ENCODE measurements around the gene ARF6. TPM values are rescaled to one million over a fixed set of nuclear protein-coding genes. Genes with fewer than 3 reads are reported as not detected.

Gene ARF6
- total RNA-seq, 4 donors from 2014 or later, result 20.7 to 40.0 (median 30.8) TPM

DNA sequence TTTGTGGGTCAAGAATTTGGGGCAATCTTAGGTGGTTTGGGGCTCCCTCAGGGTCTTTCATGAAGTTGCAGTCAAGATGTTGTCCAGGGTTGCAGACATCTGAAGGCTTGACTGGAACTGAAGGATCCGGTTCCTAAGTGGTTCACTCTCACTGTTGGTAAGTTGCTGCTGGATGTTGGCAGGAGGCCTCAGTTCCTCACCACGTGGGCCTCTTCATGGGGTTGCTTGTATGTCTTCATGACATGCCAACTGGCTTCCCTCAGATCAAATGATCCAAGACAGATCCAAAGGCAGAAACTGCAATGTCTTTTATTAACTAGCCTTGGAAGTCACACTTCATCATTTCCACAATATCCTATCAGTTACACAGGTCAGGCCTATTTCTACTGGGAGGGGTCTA, 49.2 kb downstream of the ARF6 start:
- in situ Hi-C loops (cut with MboI; ENCODE audit: low sequenced_read_pairs in 4 of 4), result no loop called here
- ATAC-seq, result peak in 1 of 2 donors; percentile 12
- no peak overlapping the region for H3K27ac ChIP-seq

DNA sequence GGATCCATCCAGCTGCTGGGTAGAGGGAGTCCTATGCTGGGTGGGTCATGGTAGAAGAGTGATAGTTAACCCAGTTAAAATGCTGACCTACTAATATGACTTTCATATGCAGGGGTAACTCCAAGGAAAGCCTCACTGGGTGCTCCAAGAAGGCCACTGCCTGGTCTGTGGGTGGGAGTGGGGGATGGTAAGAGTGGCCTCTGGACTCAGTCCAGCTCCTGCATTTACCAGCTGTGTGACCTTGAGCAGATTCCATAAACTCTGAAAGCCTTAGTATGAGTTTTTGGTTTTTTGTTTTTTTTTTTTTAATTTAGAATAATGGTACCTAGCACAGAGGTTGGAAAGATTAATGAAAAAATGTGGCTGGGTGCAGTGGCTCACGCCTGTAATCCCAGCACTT, 51.6 kb downstream of the ARF6 start:
- intact Hi-C loops (cut with DNase I; ENCODE audit: low total_unique reads), result no loop called here
- Histone ChIP-seq H3K36me3 (no peaks in the 10 kb centered on the region), H3K4me1 (peaks cover 0 to 6% of the 10 kb centered on the region in 2 donors), H3K9me3 (no peaks in the 10 kb centered on the region), H3K27me3 (no peaks in the 10 kb centered on the region), H3K4me3 (no peak overlapping the region), H3K27ac (no peak overlapping the region)
- in situ Hi-C loops (cut with MboI; ENCODE audit: low sequenced_read_pairs in 4 of 4), result no loop called here
- ATAC-seq (no peak), DNase-seq (no peak)
- TF ChIP-seq, protein P1, sequence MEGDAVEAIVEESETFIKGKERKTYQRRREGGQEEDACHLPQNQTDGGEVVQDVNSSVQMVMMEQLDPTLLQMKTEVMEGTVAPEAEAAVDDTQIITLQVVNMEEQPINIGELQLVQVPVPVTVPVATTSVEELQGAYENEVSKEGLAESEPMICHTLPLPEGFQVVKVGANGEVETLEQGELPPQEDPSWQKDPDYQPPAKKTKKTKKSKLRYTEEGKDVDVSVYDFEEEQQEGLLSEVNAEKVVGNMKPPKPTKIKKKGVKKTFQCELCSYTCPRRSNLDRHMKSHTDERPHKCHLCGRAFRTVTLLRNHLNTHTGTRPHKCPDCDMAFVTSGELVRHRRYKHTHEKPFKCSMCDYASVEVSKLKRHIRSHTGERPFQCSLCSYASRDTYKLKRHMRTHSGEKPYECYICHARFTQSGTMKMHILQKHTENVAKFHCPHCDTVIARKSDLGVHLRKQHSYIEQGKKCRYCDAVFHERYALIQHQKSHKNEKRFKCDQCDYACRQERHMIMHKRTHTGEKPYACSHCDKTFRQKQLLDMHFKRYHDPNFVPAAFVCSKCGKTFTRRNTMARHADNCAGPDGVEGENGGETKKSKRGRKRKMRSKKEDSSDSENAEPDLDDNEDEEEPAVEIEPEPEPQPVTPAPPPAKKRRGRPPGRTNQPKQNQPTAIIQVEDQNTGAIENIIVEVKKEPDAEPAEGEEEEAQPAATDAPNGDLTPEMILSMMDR (IDR thresholded peaks at IDR 0.05 in 4 of 5, conservative IDR thresholded peaks at IDR 0.05 in 1 of 5), result no peak
- TF ChIP-seq POLR2A (IDR thresholded peaks at IDR 0.05), result no peak

More for the DNA sequence above, 49.2 kb downstream of the ARF6 start:
- Histone ChIP-seq H3K27me3 (no peaks in the 10 kb centered on the region), H3K36me3 (no peaks in the 10 kb centered on the region), H3K4me3 (no peak overlapping the region), H3K4me1 (peaks cover 0 to 5% of the 10 kb centered on the region in 2 donors), H3K9me3 (no peaks in the 10 kb centered on the region)
- TF ChIP-seq, protein P1 (IDR thresholded peaks at IDR 0.05 in 4 of 5, conservative IDR thresholded peaks at IDR 0.05 in 1 of 5), result no peak
- TF ChIP-seq POLR2A (IDR thresholded peaks at IDR 0.05), result no peak
- no peak for DNase-seq
- intact Hi-C loops (cut with DNase I; ENCODE audit: low total_unique reads), result no loop called here

DNA sequence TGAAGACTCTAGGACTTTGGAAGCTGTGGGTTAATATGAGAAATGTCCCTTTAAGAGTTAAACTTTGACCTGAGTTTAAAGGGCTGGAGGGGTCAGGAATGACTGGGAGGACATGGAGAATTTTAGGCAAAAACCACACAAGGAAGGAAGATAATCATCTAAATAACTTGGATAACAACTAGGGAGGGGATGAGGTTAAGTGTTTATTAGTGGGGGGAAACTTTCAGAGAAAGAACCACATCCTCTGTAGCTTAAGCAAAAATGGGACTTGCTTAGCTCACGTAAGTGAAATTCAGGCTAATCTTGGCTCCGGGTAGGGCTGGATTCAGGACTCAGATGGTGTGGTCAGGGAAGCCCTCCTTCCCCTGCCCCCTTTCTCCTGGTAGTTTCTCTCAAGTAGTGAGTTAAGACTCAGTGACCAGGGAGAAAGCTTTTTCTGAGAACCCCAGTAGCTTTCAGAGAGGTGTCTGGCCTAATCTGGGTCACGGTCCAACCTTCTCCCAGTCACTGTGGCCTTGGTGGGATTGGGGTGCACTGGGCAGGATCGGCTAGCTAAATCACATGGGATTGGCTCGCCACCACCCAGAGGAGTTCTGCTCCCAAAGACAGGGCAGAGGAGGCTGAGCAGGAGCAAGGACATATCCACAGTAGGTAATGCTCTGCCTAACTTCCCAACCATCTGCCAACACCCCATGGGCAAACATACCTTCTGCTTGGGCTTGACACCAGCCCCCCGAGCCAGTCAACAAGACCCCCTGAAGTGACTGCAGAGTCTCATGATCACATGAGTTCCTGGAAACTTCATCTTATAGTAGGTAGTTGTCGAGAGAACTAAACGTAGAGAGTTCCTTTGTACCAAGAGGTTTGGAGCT, 52.8 kb downstream of the ARF6 start:
- Histone ChIP-seq H3K27me3 (no peaks in the 10 kb centered on the region), H3K9me3 (no peaks in the 10 kb centered on the region), H3K36me3 (no peaks in the 10 kb centered on the region), H3K4me1 (peaks cover 0 to 8% of the 10 kb centered on the region in 2 donors), H3K27ac (peak overlapping the region in 2 of 4 donors; percentile 38 to 48), H3K4me3 (no peak overlapping the region)
- TF ChIP-seq, protein P1 (IDR thresholded peaks at IDR 0.05 in 4 of 5, conservative IDR thresholded peaks at IDR 0.05 in 1 of 5), result no peak
- DNase-seq (no peak), ATAC-seq (no peak)
- intact Hi-C loops (cut with DNase I; ENCODE audit: low total_unique reads) (no loop called here), in situ Hi-C loops (cut with MboI; ENCODE audit: low sequenced_read_pairs in 4 of 4) (no loop called here)

Other genes with a start within 250 kb of the ARF6 start
- gene POLE2, start 204.9 kb upstream of the ARF6 start, total RNA-seq, result 1 to 10 TPM in 2 of 4 donors, not detected in 2; 1.5 to 3.6 TPM
- gene KLHDC1, start 200.0 kb upstream of the ARF6 start, total RNA-seq, result 1 to 10 TPM; 4.1 to 7.2 (median 4.7) TPM
- 10 to 100 TPM; 73.9 to 96.5 (median 82.3) TPM for gene KLHDC2, start 124.9 kb upstream of the ARF6 start, total RNA-seq
- 10 to 100 TPM; 56.5 to 71.1 (median 65.2) TPM for gene NEMF, start 40.3 kb upstream of the ARF6 start, total RNA-seq
- 1 to 10 TPM; 2.2 to 7.3 (median 4.9) TPM for gene VCPKMT, start 223.5 kb downstream of the ARF6 start, total RNA-seq

All from gastrocnemius medialis (tissue), 4 donors.